PC-3 (cell line): ENCODE measurements around the gene AFAP1L2.

Experiments used
- CTCF ChIP-seq: fragments of 300-600 bp; sonication (generic); conservative IDR thresholded peaks from 2 replicates; pipeline ENCODE4 v1.5.1; 2017; ENCODE audit warnings: antibody characterized with exemption, low read depth, mild to moderate bottlenecking, low read length
- EZH2 ChIP-seq: fragments of 300-600 bp; sonication (generic); IDR thresholded peaks from one replicate; pipeline ENCODE4 v1.6.1; 2017; ENCODE audit warnings: antibody characterized with exemption, mild to moderate bottlenecking, low read length; ENCODE audit not compliant: unreplicated experiment
- EZH2phosphoT487 ChIP-seq: fragments of 300-600 bp; sonication (generic); IDR thresholded peaks from 2 replicates; pipeline ENCODE4 v1.6.1; 2018; ENCODE audit warnings: mild to moderate bottlenecking, antibody characterized with exemption, low read length, borderline replicate concordance

GRCh38 chr10:114308531-114309363 lies 95.6 kb downstream of the AFAP1L2 start:
- TF ChIP-seq EZH2 (no peak), CTCF (no peak), EZH2phosphoT487 (no peak)
